NT2/D1 (cell line): ENCODE measurements around the gene NBEAL2.

ENCODE experiments used
- DNase-seq: peaks from one replicate; pipeline ENCODE4 v3.0.0-alpha.2; 2011; ENCODE audit warnings: low read depth, low spot score
- H3K27me3 ChIP-seq: 2 replicates; pipeline ENCODE4 v1.6.0; 2011; ENCODE audit warnings: mild to moderate bottlenecking; ENCODE audit not compliant: insufficient read length, insufficient read depth
- H3K36me3 ChIP-seq: 2 replicates; pipeline ENCODE4 v1.6.1; 2011; ENCODE audit warnings: mild to moderate bottlenecking, low read length, mixed read lengths; ENCODE audit not compliant: insufficient read depth, insufficient read length
- H3K4me1 ChIP-seq: 2 replicates; pipeline ENCODE4 v1.5.1; 2011; ENCODE audit not compliant: insufficient read depth, insufficient read length
- H3K4me3 ChIP-seq: 2 replicates; pipeline ENCODE4 v1.5.1; 2011; ENCODE audit warnings: low read depth; ENCODE audit not compliant: insufficient read length
- H3K9ac ChIP-seq: 2 replicates; pipeline ENCODE4 v1.6.0; 2011; ENCODE audit warnings: low read depth; ENCODE audit not compliant: insufficient read length
- H3K9me3 ChIP-seq: 2 replicates; pipeline ENCODE4 v1.5.1; 2011; ENCODE audit warnings: mild to moderate bottlenecking, low read length; ENCODE audit not compliant: insufficient read depth
- SUZ12 ChIP-seq: IDR thresholded peaks from 2 replicates; pipeline ENCODE4 v1.6.1; 2011; ENCODE audit not compliant: insufficient read length, insufficient read depth; ENCODE audit errors: extremely low read depth
- YY1 ChIP-seq: IDR thresholded peaks from 2 replicates; pipeline ENCODE4 v1.6.1; 2011; ENCODE audit not compliant: insufficient read length, insufficient read depth
- ZNF274 ChIP-seq: IDR thresholded peaks from 2 replicates; pipeline ENCODE4 v1.6.1; 2011; ENCODE audit warnings: mild to moderate bottlenecking, low read depth, low read length

Gene NBEAL2

GRCh38 chr3:46988616-46989015 is 9.2 kb downstream of the NBEAL2 start:
- no peak overlapping the region for H3K4me3 ChIP-seq
- TF ChIP-seq ZNF274 (no peak), YY1 (no peak), SUZ12 (no peak)
- H3K27me3 ChIP-seq, result no peaks in the 10 kb centered on the region
- H3K36me3 ChIP-seq, result peaks cover 8% of the 10 kb centered on the region
- no peak for DNase-seq
- no peaks in the 10 kb centered on the region for H3K9me3 ChIP-seq
- H3K9ac ChIP-seq, result no peak overlapping the region
- H3K4me1 ChIP-seq, result peaks cover 18% of the 10 kb centered on the region

GRCh38 chr3:46989146-46989810 is 9.8 kb downstream of the NBEAL2 start:
- Histone ChIP-seq H3K4me3 (no peak overlapping the region), H3K27me3 (no peaks in the 10 kb centered on the region), H3K9ac (no peak overlapping the region), H3K9me3 (no peaks in the 10 kb centered on the region), H3K36me3 (peaks cover 8% of the 10 kb centered on the region), H3K4me1 (peaks cover 18% of the 10 kb centered on the region)
- DNase-seq, result no peak
- no peak for TF ChIP-seq SUZ12
- no peak for TF ChIP-seq ZNF274
- no peak for TF ChIP-seq YY1

- DNase-seq, result no peak
- H3K36me3 ChIP-seq, result peaks cover 8% of the 10 kb centered on the region
- H3K4me3 ChIP-seq, result no peak overlapping the region
- TF ChIP-seq YY1 (no peak), ZNF274 (no peak), SUZ12 (no peak)
- no peaks in the 10 kb centered on the region for H3K27me3 ChIP-seq
- peaks cover 18% of the 10 kb centered on the region for H3K4me1 ChIP-seq
- no peaks in the 10 kb centered on the region for H3K9me3 ChIP-seq
- no peak overlapping the region for H3K9ac ChIP-seq
Observed at GRCh38 chr3:46990573-46991374, 11.3 kb downstream of the NBEAL2 start.

GRCh38 chr3:46991406-46992165 is 12.1 kb downstream of the NBEAL2 start:
- H3K4me1 ChIP-seq, result peaks cover 18% of the 10 kb centered on the region
- DNase-seq, result no peak
- H3K9me3 ChIP-seq, result no peaks in the 10 kb centered on the region
- no peak overlapping the region for H3K4me3 ChIP-seq
- TF ChIP-seq YY1 (no peak), ZNF274 (no peak), SUZ12 (no peak)
- no peak overlapping the region for H3K9ac ChIP-seq
- peaks cover 8% of the 10 kb centered on the region for H3K36me3 ChIP-seq
- no peaks in the 10 kb centered on the region for H3K27me3 ChIP-seq

- Histone ChIP-seq H3K27me3 (no peaks in the 10 kb centered on the region), H3K4me3 (no peak overlapping the region), H3K9me3 (no peaks in the 10 kb centered on the region), H3K9ac (no peak overlapping the region), H3K4me1 (peaks cover 19% of the 10 kb centered on the region), H3K36me3 (peaks cover 8% of the 10 kb centered on the region)
- DNase-seq, result no peak
- TF ChIP-seq ZNF274, result no peak
- no peak for TF ChIP-seq SUZ12
- no peak for TF ChIP-seq YY1
Observed at GRCh38 chr3:46992231-46992630, 12.8 kb downstream of the NBEAL2 start.

- H3K9me3 ChIP-seq, result no peaks in the 10 kb centered on the region
- peaks cover 8% of the 10 kb centered on the region for H3K36me3 ChIP-seq
- no peaks in the 10 kb centered on the region for H3K27me3 ChIP-seq
- TF ChIP-seq SUZ12 (no peak), YY1 (no peak), ZNF274 (no peak)
- peaks cover 20% of the 10 kb centered on the region for H3K4me1 ChIP-seq
- H3K9ac ChIP-seq, result no peak overlapping the region
- no peak for DNase-seq
- H3K4me3 ChIP-seq, result no peak overlapping the region
Observed at GRCh38 chr3:46993292-46993691, 13.8 kb downstream of the NBEAL2 start.

- Histone ChIP-seq H3K36me3 (peaks cover 4% of the 10 kb centered on the region), H3K9me3 (no peaks in the 10 kb centered on the region), H3K9ac (no peak overlapping the region), H3K4me1 (peaks cover 22% of the 10 kb centered on the region), H3K4me3 (no peak overlapping the region), H3K27me3 (no peaks in the 10 kb centered on the region)
- no peak for TF ChIP-seq YY1
- TF ChIP-seq ZNF274, result no peak
- TF ChIP-seq SUZ12, result no peak
- no peak for DNase-seq
Observed at GRCh38 chr3:46993986-46994385, 14.5 kb downstream of the NBEAL2 start.
